ENCODE measurements around the gene MOV10L1.

MOV10L1 gene

DNA sequence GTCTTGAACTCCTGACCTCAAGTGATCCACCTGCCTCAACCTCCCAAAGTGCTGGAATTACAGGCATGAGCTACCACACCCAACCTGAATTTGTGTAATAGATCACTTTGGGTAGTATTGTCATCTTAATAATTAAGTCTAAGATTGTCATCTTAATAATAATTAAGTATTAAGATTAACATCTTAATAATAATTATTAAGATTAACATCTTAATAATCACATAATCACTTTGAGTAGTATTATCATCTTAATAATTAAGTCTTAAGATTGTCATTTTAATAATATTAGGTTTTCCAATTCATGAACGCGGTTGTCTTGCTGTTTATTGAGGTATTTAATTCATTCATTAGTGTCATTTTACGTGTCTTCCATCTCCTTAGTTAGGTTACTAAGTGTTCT is 8.2 kb downstream of the MOV10L1 start:
- Histone ChIP-seq H3K9me3 (ENCODE audit: low read length) (no peaks in the 10 kb centered on the region), H3K79me2 (ENCODE audit: insufficient read depth, low read length) (no peaks in the 10 kb centered on the region), H3K9ac (ENCODE audit: low read length) (no peak overlapping the region), H3K36me3 (ENCODE audit: insufficient read depth, low read length) (no peaks in the 10 kb centered on the region; the same call in 1 of the 2 replicates), H2AFZ (ENCODE audit: low read length) (no peak overlapping the region), H3K4me3 (ENCODE audit: low read depth, low read length, poor library complexity, severe bottlenecking) (no peak overlapping the region), H3F3A (ENCODE audit: insufficient read depth, low read length) (no peaks in the 10 kb centered on the region), H4K20me1 (ENCODE audit: insufficient read depth, low read length) (no peaks in the 10 kb centered on the region), H3K4me2 (ENCODE audit: low read length) (no peak overlapping the region), H3K4me1 (ENCODE audit: insufficient read depth, low read length, severe bottlenecking) (peaks cover 21% of the 10 kb centered on the region), H3K9me2 (ENCODE audit: low read depth, low read length) (no peaks in the 10 kb centered on the region), H3K27me3 (ENCODE audit: insufficient read depth, low read length) (no peaks in the 10 kb centered on the region), H3K27ac (ENCODE audit: low read depth, low read length, poor library complexity, severe bottlenecking) (no peak overlapping the region)
- TF ChIP-seq, protein P1, sequence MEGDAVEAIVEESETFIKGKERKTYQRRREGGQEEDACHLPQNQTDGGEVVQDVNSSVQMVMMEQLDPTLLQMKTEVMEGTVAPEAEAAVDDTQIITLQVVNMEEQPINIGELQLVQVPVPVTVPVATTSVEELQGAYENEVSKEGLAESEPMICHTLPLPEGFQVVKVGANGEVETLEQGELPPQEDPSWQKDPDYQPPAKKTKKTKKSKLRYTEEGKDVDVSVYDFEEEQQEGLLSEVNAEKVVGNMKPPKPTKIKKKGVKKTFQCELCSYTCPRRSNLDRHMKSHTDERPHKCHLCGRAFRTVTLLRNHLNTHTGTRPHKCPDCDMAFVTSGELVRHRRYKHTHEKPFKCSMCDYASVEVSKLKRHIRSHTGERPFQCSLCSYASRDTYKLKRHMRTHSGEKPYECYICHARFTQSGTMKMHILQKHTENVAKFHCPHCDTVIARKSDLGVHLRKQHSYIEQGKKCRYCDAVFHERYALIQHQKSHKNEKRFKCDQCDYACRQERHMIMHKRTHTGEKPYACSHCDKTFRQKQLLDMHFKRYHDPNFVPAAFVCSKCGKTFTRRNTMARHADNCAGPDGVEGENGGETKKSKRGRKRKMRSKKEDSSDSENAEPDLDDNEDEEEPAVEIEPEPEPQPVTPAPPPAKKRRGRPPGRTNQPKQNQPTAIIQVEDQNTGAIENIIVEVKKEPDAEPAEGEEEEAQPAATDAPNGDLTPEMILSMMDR (IDR thresholded peaks at IDR 0.05; ENCODE audit: low read length): no peak
- TF ChIP-seq EZH2 (IDR thresholded peaks at IDR 0.05; ENCODE audit: borderline replicate concordance, low read length): no peak

DNA sequence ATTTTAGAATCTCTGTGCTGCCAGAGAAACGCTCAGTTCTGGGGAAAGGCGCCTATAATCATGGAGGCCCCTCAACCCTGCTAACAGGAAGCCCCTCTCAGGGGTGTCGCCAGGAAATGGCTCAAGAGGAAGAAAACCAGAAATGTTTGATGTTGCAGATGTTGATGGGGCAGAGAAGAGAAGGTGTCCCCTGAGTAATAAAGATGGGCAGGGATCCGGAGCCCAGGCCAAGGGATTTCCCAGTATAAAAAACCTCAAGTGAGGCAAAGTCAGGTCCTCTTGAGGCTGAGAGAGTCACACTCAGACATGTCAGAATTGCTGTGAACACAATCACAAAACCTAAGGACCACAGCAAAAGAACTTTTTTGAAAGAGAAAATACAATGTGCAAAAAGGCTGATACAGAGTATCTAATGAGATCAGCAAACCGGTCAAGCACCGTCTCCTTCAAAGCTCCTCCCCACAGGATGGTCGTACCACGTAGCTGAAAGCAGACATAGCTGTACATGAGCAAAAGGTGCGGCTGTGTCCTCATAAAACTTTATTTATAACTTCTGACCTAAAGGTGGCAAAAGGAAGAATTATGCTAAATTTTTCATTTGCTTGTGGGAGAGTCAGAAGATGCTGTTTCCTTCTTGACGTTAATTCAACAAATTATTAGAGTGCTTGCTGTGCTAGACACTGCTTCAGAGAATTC is 12.2 kb downstream of the MOV10L1 start:
- H3K27me3 ChIP-seq (ENCODE audit: insufficient read depth, low read length): no peaks in the 10 kb centered on the region
- no peaks in the 10 kb centered on the region for H4K20me1 ChIP-seq (ENCODE audit: insufficient read depth, low read length)
- H3K4me1 ChIP-seq (ENCODE audit: insufficient read depth, low read length, severe bottlenecking): peaks cover 54% of the 10 kb centered on the region
- no peaks in the 10 kb centered on the region for H3K9me3 ChIP-seq (ENCODE audit: low read length)
- no peak overlapping the region for H2AFZ ChIP-seq (ENCODE audit: low read length)
- no peaks in the 10 kb centered on the region for H3K79me2 ChIP-seq (ENCODE audit: insufficient read depth, low read length)
- H3K9me2 ChIP-seq (ENCODE audit: low read depth, low read length): no peaks in the 10 kb centered on the region
- H3F3A ChIP-seq (ENCODE audit: insufficient read depth, low read length): no peaks in the 10 kb centered on the region
- no peak overlapping the region for H3K4me3 ChIP-seq (ENCODE audit: low read depth, low read length, poor library complexity, severe bottlenecking)
- H3K27ac ChIP-seq (ENCODE audit: low read depth, low read length, poor library complexity, severe bottlenecking): peak overlapping the region; percentile 80
- H3K36me3 ChIP-seq (ENCODE audit: insufficient read depth, low read length): no peaks in the 10 kb centered on the region; the same call in 1 of the 2 replicates
- peak overlapping the region; percentile 15; the same call in 1 of the 2 replicates for H3K4me2 ChIP-seq (ENCODE audit: low read length)
- TF ChIP-seq, protein P1 (IDR thresholded peaks at IDR 0.05; ENCODE audit: low read length): no peak
- TF ChIP-seq EZH2 (IDR thresholded peaks at IDR 0.05; ENCODE audit: borderline replicate concordance, low read length): no peak
- peak overlapping the region; percentile 27; the same call in 1 of the 2 replicates for H3K9ac ChIP-seq (ENCODE audit: low read length)

DNA sequence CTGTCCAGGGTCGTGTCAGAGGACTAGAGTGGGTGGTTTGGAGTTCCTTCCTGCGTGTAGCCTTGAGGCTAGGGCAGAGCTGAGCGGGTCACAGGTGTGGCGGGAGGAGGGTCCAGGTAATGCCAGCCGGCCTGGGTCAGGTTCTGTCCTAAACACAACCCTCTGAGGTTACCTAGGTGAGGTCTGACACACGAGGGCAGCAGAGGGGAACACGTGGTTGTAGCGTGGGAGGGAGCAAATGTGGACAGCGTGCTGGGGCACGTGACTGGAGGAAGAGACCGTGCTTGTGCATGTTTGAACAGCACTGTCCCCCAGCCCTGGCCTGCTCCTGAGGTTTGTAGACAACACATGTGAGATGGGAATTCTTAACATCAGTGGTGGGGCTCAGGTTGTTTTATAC is 13.1 kb downstream of the MOV10L1 start:
- Histone ChIP-seq H3K27ac (ENCODE audit: low read depth, low read length, poor library complexity, severe bottlenecking) (peak overlapping the region; percentile 80), H3K36me3 (ENCODE audit: insufficient read depth, low read length) (no peaks in the 10 kb centered on the region), H3F3A (ENCODE audit: insufficient read depth, low read length) (no peaks in the 10 kb centered on the region), H3K4me2 (ENCODE audit: low read length) (no peak overlapping the region), H3K9me2 (ENCODE audit: low read depth, low read length) (no peaks in the 10 kb centered on the region), H3K9me3 (ENCODE audit: low read length) (no peaks in the 10 kb centered on the region), H4K20me1 (ENCODE audit: insufficient read depth, low read length) (no peaks in the 10 kb centered on the region), H3K9ac (ENCODE audit: low read length) (no peak overlapping the region), H3K4me3 (ENCODE audit: low read depth, low read length, poor library complexity, severe bottlenecking) (no peak overlapping the region), H3K4me1 (ENCODE audit: insufficient read depth, low read length, severe bottlenecking) (peaks cover 64% of the 10 kb centered on the region), H3K79me2 (ENCODE audit: insufficient read depth, low read length) (no peaks in the 10 kb centered on the region), H2AFZ (ENCODE audit: low read length) (no peak overlapping the region), H3K27me3 (ENCODE audit: insufficient read depth, low read length) (no peaks in the 10 kb centered on the region)
- TF ChIP-seq, protein P1 (IDR thresholded peaks at IDR 0.05; ENCODE audit: low read length): peak; percentile 24; the same call in 1 of the 2 replicates
- no peak for TF ChIP-seq EZH2 (IDR thresholded peaks at IDR 0.05; ENCODE audit: borderline replicate concordance, low read length)
